ENCODE measurements around the gene C17orf114.
"Not testable (repeated sequence)": the region's sequence is repeated elsewhere in the genome, so short reads cannot be mapped to it uniquely, and the experiment has no call there.

C17orf114 gene

DNA sequence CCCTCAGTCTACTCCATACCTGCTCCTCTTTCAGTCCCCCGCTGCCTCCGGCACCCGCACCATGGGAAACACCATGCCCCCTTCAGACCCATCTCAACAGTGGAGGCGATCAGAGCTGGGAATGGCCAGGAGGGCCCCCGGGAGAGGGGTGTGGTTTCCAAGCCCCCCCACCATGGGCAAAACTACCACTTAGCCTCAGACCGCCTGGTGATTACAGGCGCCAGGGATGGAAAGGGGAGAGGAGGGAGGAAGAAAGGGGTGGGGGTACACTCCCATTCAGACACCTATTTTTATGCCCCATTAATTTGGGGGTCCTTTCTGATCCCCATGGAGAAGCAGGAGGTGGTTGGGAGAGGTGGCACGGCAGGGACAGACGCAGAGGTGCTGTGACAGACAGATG, at the start of gene C17orf114:
Gene C17orf114, minus strand, starts transcription at position 101 of the 400 bp plus-strand sequence.
- DNase-seq = peak; percentile 29

DNA sequence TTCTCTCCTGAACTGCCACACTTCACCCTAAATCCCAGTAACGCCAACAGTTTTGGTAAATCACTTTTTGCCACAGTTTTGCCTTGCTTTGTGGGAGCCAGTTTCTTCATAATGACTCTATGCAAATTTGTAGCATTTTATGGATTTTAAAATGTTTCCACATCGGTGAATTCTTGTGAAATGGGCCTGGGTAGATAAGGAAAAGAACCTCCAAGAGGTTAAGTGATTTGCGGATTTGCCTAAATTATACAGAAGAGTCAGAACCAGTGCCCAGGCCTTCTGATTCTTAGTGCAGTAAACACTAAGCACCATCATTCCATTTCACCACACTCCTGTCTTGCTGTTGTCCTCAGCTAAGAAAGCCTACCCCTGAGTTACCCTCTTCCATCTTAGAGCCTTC, 49.0 kb upstream of the C17orf114 start:
- DNase-seq = no peak

DNA sequence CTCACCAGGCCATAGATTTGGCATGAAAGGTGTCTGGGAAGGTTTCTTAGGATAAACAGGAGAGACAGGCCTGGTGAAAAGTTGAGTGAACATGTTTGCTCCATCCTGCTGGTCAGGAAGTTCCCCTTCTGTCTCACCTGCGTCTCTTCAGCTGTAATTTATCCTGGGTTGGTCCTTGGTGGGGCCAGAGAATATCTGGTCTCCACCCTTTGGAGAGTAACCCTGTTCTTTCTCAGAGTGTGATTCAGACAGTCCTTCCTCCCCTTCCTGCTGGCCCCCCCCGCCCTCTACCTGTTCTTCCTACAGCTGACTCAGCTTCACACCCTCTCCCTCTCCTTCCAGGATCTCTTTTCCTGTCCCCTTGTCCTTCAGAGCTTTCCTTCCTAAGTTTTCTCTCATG, 48.1 kb upstream of the C17orf114 start:
- DNase-seq = no peak

DNA sequence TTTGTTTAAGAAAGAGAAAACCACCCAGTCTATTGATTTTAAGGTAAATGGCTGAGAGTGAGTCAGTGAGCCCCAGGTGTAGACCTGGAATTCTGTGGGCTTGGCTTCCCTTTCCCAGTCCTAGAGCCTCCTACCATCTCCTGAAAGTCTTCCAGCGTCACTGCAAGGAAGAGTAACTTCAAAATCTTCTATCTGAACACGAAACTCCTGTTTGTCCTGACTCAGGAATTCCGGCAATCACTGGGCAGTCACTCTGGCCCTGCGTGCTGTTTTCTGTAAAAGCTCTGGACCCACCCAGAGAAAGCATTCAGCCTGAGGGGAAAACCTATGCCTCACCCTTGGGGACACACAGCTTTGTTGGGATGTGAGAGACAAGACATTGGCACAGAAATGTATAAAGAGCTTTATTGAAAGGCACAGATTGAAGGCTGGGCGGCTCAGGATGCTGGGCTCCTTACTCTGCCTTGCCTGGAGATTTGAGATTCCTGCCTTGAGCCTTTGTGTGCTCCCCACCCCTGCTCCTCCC, 46.9 kb upstream of the C17orf114 start:
- no peak for DNase-seq

DNA sequence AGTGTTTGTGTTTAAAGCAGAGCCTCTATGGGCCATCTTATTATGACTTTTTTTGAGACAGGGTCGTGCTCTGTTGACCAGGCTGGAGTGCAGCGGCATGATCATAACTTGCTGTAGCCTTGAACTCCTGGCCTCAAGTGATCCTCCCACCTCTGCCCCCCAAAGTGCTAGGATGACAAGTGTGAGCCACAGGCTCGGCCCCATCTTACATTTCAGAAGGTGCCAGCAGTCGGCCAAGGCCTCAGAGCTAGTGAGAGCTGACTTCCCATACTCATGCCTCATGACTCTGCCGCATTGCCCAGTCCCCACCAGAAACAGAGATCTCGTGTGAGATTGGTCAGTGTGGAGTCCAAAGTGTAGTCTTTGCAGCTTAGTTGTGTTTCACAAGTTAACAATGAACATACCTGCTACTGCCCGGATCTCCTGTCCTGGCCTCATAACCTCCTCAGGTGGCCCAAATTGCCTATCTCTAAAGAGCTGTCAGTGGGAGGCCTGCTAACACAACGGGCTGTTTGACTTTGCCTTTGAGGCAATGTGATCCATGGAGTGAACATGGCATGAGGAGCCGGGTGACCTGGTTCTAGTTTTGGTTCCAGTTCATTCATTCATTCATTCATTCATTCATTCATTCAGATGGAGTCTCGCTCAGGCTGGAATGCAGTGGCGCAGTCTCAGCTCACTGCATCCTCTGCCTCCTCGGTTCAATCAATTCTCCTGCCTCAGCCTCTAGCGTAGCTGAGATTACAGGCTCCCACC, 44.7 kb upstream of the C17orf114 start:
- no peak for DNase-seq

DNA sequence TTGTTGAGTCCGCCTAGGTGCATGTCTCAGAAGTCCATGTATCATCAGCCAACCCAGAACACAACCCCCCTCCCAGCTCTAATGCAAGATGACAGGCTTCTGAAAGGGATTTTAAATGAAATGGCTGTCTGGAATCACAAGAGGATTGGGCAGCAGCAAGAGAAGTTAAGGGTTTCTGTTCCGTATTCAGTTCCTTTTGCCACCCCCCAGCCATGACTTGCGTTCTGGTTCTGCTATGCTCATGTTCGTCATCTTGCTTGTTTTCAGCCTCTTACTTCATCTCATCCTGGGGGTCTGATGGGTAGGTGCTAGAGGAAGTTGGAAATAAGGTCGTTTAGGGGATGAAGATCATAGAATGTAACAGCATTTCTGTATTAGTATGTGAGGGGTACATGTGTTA, 43.0 kb upstream of the C17orf114 start:
- DNase-seq = no peak

DNA sequence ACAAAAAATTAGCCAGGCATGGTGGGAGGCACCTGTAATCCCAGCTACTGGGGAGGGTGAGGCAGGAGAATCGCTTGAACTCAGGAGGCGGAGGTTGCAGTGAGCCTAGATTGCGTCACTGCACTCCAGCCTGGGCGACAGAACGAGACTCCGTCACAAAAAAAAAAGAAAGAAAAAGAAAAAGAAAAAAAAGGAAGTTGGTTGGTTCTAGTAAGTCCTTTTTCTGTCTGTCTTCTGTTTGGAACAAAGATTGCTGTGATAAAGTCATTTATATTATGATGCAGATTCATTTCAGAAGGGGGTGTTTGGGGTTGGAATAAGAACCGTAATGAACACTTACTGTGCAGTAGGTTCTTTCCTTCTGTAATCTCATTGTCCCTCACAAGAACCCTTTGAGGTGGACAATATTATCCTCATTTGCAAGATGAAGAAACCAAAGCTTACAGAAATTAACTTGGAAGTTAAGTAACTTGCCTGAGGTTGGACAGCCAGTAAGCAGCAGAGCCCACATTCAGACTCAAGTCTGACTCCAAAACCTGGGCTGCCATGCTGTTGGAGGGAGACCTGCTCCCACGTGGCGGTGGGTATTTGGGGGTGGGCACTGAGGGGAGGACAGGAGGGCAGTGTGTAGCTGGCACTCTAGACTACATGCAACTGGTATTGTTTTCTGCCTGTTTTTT, 41.3 kb upstream of the C17orf114 start:
- DNase-seq = no peak

DNA sequence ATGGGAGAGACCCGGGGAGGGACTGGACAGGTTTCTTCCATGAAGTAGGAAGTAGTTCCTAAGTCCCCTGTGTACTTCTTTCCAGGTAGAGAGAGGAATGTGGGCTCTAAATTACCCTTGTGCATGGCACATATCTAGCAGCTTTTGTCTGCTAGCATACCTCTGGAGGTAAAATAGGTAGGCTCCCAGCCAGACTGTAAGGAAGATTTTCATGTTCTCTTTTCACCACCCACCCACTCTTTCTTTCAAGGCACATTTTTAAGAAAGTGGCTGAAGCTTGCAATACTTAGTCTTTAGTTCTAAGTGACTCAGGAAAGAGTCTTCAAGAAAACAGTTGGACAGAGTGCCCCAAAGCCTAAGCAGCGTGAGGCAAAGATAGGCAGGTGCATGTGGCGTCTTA, 40.2 kb upstream of the C17orf114 start:
- DNase-seq = no peak

DNA sequence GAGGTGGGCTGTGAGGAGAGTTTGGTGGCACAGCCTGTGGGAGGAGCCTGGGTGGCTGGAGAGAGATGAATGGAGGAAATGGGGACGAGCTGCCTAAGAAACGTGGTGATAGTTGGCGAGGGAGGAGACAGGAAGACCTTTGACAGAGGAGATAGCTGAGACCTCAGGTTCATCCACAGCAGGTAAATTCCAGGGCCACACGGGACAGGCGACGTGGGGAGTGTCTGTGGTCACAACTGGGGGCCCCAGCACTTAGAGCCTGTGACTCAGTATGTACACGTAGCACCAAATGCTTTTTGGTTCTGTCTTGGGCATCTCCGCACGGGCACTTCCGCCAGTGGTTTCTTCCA, 38.7 kb upstream of the C17orf114 start:
- no peak for DNase-seq

DNA sequence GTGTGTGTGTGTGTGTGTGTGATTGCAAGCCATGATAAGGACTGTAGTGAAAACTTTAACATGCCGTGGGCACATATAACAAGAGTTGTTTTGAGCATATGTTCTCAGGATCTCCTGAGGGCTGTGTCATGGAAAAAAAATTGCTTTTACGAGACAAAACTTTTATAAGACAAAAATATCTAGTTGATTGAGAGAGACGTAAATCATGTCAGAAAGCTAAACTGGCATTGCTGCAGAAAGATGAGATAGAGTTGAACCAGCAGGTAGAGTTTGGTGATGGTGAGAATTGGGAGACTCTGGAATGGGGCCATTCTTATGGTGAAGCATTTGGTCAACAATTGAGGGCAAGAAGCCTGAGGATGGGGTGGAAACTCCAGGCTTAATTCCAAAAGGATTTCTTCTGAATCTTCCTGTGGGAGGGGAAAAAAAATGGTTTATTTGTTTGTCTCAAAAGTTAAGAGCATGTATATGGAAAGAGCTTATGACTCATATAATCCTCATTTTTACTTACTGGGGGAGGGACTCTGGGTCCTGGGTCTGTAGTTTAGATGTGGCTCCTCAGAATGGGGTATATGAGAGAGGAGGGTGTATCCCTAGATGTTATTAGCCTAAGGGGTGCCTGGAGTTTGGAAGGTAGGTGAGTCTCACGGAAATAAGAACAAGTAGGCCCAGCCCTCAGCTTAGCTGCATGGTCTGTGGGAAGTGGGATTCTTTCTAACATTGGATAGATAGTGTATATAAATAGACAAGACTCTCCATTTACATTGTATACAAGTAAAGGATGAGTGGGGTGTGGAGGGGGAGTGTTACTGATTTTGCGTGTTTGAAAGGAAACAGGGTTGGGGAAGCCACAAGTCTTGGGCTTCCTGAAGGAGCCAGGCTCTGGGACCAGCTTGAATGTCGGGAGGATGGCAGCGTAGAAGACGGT, 38.1 kb upstream of the C17orf114 start:
- no peak for DNase-seq

DNA sequence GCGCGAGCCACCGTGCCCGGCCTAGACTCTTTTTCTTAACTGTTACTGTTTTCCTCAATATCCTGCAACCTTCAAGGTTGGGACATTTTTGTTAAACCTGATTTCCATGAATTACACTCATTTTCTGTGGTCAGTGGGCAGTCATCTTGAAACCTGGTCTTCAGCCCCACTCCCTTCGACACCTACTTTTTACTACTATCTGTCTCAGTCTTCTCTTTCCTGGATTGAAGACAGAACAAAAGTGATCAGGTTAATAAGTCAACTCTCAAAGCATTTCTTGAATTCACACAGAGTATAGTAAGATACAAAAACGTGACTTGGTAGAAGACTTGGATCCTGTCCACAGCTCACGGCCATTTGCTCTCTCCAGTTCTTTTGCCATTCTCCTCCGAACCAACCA, 37.1 kb upstream of the C17orf114 start:
- no peak for DNase-seq

DNA sequence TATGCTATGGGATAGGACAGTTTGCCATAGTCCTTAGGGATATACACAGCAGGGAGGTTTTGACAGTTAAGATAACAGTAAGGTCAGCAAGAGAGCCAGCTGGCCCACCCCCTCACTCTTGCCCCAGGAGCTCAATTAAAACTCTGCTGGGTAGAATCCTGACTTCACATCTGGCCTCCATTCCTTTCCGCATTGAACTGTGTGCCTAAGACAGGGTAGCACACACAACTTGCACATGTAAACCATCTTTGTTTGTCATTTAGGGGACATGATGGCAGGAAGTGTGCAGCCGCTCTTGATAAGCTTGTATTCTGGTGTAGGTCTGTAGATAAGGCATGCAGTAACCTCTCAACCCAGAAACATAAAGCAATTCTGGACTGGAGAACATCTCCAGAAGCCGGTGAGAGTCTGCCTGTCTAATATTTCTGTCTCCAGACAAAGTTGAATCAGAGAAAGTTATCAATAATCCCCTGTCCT, 36.2 kb upstream of the C17orf114 start:
- no peak for DNase-seq

DNA sequence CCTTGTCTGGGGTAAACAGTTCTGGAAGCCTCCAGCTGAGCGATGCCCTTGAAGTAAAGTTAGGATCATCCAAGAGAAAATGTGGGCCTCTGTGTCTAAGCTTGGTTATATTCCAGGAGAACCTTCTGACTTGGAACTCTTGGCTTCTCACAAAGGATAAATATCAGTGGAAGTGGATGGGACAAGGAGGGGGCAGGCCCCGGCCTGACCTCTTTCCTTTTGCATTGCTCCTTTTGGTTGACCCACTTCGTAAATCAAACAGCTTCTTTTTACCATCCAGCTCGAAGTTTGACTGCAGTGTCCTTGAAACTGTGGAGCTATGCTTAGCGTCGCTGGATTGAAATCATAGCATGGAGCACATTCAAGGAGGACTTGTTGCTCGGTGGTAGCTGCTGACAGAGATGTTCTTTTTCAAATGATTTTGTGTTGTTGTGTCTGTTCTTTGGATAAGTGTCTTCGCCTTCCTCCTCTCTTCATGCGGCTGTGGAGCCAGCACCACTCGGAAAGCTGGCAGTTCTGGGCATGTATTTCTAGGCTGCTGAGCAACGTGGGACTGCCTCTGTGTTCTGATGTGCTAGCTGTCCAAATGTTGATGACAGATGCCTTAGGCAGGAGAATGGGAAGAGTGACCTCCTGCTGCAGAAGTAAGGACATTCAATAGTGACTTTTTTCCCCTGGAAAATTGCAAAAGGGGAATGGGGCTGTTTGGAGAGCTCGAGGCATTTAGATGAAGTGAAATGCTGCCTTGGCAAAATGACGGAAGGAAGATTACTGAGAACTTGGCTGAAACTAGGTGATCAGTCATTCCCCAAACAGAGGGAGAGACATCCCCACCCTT, 35.6 kb upstream of the C17orf114 start:
- no peak for DNase-seq

DNA sequence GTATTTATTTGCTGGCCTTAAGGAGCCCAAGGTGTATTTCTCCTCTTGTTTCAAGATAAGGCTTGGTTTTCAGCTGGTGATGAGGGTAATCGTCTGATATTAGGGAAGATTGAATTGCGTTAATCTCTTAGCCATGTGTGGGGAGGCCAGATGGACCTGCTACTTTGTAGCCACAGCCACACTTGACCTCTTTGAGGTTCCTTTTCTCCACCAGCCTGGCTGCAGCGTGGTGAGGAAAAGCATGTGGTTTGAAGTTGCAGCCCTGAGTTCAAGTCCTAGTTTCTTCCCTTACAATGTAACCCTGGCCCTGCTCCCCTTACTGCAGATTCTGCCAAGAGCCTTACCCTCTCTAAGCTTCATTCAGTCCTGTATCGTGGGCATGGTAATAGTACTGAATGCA, 34.1 kb upstream of the C17orf114 start:
- no peak for DNase-seq

DNA sequence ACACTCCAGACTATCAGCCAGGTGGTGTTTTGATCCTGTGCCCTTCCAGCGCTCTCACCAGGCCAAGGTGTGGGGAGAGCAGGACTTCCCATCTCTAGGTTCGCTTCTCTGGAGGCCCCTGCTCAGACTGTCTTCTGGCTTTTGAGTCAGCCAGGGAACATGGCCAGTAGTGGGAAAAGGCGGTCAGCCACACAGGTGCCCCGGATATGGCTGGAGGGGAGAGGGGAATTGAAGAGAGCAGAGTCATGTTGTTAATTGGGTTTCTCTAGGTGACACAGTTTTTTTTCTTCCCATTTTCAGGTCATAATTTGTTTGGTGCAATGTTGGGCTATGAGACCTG, 32.5 kb upstream of the C17orf114 start:
- no peak for DNase-seq

DNA sequence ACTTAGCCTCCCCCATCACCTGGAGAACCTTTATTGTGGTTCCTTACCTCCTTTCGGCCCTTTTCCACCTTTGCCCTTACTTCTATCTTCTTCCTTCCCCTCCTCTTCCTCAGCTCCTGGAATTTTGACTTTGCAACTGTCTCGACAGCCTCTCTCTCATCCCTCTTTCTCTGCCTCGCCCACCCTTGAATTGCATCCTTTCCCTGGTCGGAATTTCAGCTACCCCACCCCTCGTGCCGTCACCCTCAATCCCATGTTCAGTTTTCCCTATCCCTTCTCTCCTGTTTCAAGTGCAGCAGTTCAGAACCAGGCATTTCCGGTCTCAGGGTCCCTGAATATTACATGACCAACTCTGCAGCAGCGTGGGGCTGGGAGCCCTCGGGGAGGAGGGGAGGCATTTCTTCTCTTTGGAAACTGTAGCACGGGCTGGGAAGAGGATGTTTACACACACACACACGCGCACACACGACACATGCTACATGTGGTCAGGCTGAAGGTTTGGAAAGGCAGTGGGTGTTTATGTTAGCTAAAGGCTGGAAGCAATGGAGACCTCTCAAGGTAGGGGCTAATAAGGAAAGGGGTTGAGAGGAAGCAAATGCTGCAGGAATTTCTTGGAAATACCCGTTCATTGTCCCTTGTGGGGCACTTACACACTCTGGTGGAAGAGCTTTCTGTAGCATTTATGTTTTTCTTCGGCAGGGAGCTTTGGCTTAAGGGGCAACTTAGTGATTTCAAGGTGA, 32.0 kb upstream of the C17orf114 start:
- no peak for DNase-seq

DNA sequence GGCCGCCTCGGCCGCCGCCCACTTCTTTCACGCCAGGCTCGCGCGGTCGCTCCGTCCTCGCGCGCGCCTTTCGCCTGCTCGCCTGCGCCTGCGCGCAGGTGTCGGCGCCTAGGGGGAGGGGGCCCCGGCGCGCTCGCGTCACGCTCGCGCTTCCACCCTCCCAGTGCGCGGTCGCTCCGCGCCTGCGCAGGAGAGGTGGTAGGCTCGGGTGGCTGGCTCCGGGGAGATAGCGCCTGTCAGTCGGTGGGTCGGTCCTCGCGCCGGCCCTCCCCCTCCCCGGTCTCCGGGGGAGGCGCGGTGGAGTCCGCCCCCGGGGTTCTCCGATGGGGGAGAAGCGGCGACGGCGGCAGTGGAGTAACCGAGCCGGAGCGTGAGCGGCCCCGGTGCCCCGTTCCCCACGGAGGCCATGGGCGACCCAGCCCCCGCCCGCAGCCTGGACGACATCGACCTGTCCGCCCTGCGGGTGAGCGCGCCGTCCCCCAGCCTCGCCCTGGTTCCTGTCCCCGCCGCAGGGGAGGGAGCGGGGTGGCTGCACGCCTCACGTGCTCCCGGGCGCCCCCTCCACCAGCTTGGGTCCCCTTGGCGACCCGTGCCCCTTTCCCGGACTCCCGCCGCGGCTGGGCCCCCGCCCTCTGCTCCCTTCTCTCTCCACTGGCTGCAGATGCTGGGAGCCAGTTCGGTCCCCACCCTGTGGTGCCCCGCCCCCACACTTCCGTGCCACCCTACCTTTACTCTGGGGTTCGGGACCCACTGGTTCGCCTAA, 31.2 kb upstream of the C17orf114 start, which contains the start of gene MINK1:
Gene MINK1, plus strand, starts transcription at position 163 of the 763 bp plus-strand sequence. Its CDS starts 244 bp downstream, at position 407.
- peak; percentile 70 for DNase-seq

DNA sequence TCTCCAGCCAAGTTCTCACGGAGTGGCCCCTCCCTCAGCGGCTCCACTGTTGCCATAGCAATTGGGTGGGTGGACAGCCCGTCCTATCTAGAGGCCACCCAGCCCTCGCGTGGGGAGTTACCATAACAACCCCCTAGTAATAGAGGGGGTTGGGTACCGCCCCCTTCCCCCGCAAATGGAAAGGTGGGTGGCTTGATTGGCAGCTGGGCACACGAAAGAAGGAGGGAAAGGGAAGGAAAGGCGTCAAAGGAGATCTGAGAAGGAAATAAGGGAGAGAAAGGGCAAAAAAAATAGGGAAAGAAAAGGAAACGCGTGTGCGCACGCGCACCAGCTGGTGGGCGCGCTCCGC, 30.7 kb upstream of the C17orf114 start:
- not testable (repeated sequence) for DNase-seq

DNA sequence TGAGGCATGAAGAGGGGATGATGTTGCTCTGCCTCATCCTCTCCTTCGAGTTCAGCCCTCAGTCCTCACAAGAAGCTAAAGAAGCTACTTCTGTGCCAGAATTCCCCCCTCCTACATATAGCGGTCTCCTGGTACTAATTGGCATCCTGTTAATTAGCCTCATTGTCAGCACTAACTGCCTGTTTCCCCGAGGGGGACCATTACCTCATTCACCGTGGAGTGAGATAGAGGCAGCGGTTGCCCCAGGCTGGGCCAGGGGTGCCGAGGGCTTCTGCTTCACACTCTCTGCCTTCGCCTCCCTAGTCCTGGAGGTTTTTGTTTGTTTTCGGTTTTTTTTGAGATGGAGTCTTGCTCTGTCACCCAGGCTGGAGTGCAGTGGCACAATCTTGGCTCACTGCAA, 25.3 kb upstream of the C17orf114 start:
- no peak for DNase-seq

DNA sequence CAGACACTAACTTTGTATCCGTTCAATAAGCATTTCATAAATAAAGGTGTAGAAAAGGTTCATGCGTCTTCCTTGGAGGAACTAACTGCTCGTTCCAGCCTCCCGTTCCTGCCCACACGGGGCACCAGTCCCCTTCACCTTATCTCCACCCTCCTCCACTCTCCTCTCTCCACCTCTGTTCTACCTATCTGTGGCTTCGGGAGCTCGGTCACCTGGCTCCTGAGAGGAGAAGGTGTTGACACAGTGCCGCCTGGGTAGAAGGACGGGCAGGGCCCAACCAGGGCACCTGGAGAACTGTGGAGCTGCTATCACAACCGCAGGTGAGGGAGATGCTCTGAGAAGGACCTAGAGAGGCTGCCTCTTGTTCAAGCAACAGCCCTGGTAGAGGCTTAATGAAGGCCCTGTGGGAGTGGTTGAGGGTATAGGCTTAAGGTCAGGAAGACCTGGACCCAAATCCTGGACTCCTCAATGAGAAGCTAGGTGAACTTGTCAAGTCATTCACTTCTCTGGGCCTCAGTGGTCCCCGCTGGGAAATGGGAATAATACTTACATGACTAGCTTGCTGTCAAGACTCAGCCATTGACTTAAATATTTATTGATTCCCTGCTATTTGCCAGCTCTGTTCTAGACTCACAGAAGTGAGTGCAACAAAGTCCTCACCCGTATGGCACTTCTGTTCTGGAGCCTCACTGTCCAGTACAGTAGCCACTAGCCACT, 21.4 kb upstream of the C17orf114 start:
- no peak for DNase-seq

Data from NCI-H2227 treated with DMSO at 0.1 percent for 48 hours (cell line).